GM08714 (cell line): ENCODE results near the gene HTR2C.
"Not testable (repeated sequence)": the region's sequence is repeated elsewhere in the genome, so short reads cannot be mapped to it uniquely, and the experiment has no call there.

ENCODE experiments used
- H3K4me3 ChIP-seq: fragments of 200-500 bp; sonication (Bioruptor generic); 2 replicates; pipeline ENCODE4 v1.5.1; 2014; ENCODE audit warnings: mild to moderate bottlenecking, low read length, inconsistent platforms
- ZNF274 ChIP-seq: IDR thresholded peaks from 2 replicates; pipeline ENCODE4 v1.6.1; 2012; ENCODE audit warnings: mild to moderate bottlenecking, low read depth, low read length

Gene HTR2C

DNA sequence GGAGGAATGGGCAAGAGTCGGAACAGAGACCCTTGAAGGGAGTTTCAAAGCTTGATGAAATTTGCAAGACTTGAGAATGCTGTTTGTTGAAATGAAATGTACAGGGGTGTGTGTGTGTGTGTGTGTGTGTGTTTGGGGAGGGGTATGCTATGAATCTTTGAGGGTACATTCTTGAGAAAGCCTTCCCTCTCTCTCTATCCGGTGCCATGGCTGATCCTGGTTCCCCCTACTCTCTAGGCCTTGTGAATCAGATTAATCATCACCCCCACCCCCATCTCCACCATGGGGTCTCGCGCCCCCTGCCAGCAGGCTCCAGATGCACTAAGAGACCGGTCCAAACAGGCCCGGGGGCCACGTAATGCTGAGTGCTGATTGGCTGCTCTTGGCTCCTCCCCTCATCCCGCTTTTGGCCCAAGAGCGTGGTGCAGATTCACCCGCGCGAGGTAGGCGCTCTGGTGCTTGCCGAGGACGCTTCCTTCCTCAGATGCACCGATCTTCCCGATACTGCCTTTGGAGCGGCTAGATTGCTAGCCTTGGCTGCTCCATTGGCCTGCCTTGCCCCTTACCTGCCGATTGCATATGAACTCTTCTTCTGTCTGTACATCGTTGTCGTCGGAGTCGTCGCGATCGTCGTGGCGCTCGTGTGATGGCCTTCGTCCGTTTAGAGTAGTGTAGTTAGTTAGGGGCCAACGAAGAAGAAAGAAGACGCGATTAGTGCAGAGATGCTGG, at the start of gene HTR2C:
Gene HTR2C (plus strand): TSS at position 441 of the 729 bp plus-strand sequence. CDS start 142,851 bp downstream, outside the sequence.
- H3K4me3 ChIP-seq = no peak within 1 kb of the TSS
- no peak for TF ChIP-seq ZNF274

GRCh38 chrX:114580336-114580735, 3.5 kb upstream of the HTR2C start:
- no peak overlapping the region for H3K4me3 ChIP-seq
- TF ChIP-seq ZNF274 = no peak

GRCh38 chrX:114581528-114582263, 2.2 kb upstream of the HTR2C start:
- no peak overlapping the region for H3K4me3 ChIP-seq
- TF ChIP-seq ZNF274 = no peak

GRCh38 chrX:114582264-114582632, 1.6 kb upstream of the HTR2C start:
- no peak overlapping the region for H3K4me3 ChIP-seq
- no peak for TF ChIP-seq ZNF274

DNA sequence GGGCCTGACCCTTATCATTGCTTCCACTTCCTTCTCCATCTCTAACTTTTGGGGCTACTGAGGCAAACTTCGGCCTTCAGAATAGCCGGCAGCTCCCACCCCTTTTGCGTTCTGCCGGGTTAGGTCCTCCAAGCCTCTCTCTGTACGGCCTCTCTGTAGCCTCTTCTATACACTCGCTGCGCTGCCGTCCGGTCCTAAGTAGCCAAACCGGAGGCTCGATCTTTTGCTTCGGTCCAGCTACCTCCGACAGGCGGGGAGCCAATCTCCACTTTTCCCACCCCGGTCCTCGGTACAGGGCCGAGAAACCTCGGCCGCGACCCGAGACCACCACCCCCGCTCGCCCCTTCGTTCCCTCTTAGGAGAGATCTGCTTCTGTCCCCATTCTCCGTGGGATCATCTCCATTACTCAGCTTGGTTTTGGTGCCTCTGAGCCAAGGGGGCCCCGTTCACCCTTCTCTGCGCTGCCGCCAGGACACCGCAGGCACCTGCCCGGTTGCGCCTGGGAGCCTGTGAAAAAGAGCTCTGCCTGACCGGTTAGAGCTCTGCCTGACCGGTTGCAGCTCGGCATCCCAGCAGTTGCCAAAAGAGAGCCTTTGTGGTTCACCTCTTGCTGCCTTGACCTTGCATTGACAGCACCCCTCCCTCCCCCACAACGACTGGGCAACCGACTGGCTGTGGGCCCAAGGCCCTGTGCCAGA, 1.0 kb upstream of the HTR2C start:
- TF ChIP-seq ZNF274 = no peak

GRCh38 chrX:114584375-114584943, 573 bp downstream of the HTR2C start:
- no peak overlapping the region for H3K4me3 ChIP-seq
- no peak for TF ChIP-seq ZNF274

More for the DNA sequence above, 1.0 kb upstream of the HTR2C start:
- no peak overlapping the region for H3K4me3 ChIP-seq

DNA sequence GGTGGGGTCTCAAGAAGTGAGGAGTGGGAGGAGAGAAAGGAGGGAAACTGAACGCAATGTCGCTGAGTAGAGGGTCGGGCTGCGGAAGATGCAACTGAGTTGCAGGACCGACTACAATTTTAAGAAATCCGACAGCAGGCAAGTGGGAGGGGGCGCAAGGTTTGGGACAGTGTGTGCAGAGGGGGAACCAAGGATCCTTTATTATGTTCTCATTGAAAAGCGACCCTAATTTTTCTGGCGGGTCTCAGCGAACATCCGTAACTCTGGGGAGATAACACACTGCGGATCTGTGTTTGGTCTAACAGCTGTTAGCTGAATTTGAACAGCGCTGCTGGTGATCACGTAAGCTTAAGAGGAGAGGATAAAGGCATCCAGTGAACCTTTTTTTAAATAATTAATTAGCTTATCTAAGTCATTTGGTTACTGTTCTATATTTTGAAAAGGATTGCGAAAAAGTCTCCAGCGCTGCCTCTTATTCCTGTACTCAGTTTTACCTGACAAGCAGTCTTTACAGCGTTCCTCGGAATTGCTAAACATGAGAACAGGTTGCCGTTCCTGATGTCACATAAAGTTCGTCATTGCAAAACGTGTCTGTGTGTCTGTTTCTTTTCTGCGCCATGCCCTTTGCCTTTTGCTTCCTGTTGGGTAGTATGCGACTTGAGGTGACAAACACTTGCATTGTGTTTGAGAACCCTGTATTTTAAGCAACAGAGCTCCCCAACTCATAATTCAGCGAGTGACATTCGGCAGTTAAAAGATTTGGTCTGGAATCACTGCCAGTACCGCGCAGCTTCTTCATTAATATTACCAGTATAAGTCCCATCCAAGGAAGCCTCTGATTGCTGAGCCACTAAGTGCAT, 1.3 kb downstream of the HTR2C start:
- H3K4me3 ChIP-seq = no peak overlapping the region
- no peak for TF ChIP-seq ZNF274

GRCh38 chrX:114591121-114591520, 7.2 kb downstream of the HTR2C start:
- TF ChIP-seq ZNF274 = no peak
- H3K4me3 ChIP-seq = no peak overlapping the region

- H3K4me3 ChIP-seq = no peak overlapping the region
- no peak for TF ChIP-seq ZNF274
Observed at GRCh38 chrX:114599305-114599704, 15.4 kb downstream of the HTR2C start.

GRCh38 chrX:114599911-114600310, 16.0 kb downstream of the HTR2C start:
- no peak for TF ChIP-seq ZNF274
- no peak overlapping the region for H3K4me3 ChIP-seq

GRCh38 chrX:114606619-114607018, 22.7 kb downstream of the HTR2C start:
- H3K4me3 ChIP-seq = not testable (repeated sequence)

DNA sequence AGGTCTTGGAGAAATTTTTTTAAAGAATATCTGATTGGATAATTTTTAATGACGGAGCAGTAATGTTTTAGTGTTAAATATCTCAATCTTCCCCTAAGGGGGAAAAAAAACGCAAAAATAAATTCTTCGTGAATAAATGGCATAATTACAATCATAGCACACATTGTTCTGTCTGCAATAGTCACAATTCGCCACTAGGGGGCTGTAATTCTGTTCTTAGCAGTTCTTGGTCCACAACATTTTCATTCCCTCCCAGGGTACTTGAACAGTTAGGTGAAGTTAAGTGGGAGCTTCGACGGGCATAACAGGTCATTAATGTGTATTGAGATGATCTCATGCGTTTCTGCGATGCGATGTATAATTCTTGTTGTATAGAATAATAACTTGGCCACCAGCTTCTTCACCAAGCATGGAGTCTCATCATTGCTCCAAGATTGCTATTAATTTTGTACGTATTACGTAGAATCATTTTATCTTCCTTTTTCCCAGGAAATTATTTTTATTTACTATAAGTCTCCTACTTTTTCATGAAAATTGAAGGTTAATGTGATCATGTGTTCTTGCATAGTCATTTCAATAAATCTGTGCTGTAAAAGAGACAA, 27.2 kb downstream of the HTR2C start:
- H3K4me3 ChIP-seq = no peak overlapping the region
- TF ChIP-seq ZNF274 = no peak

- no peak for TF ChIP-seq ZNF274
- no peak overlapping the region for H3K4me3 ChIP-seq
Observed at GRCh38 chrX:114615765-114616164, 31.9 kb downstream of the HTR2C start.
